GM12878 (cell line): ENCODE data around the gene ABCC3. TPM values are rescaled to one million over a fixed set of nuclear protein-coding genes. Genes with fewer than 3 reads are reported as not detected.

Source experiments
- ATF7 ChIP-seq: fragments of 450-650 bp; IDR thresholded peaks from 2 replicates; pipeline ENCODE4 v1.6.1; 2016; ENCODE audit warnings: low read depth, mild to moderate bottlenecking
- CBFB ChIP-seq: IDR thresholded peaks from 2 replicates; pipeline ENCODE4 v1.6.1; 2016; ENCODE audit warnings: antibody characterized with exemption, low read depth
- CEBPB ChIP-seq, 2 experiments: fragments of 150-350 bp in 1 of 2; IDR thresholded peaks; 2 replicates each; pipeline ENCODE4 v1.6.1; 2012 to 2014; ENCODE audit warnings: low read depth in 2 of 2, low read length in 2 of 2, borderline replicate concordance in 1 of 2, inconsistent platforms in 1 of 2
- CREB1 ChIP-seq: IDR thresholded peaks from 2 replicates; pipeline ENCODE4 v1.6.1; 2012; ENCODE audit warnings: low read depth, mild to moderate bottlenecking, inconsistent platforms
- EP300 ChIP-seq, 2 experiments: fragments of 150-350 bp in 1 of 2; IDR thresholded peaks; 2 replicates each; pipeline ENCODE4 v1.6.1; 2011 to 2012; ENCODE audit warnings: low read depth in 2 of 2, low read length in 2 of 2, borderline replicate concordance in 1 of 2, improper control_type of control experiment in 1 of 2, inconsistent platforms in 1 of 2; ENCODE audit not compliant: control insufficient read depth in 1 of 2
- IKZF1 ChIP-seq: fragments of 450-650 bp; conservative IDR thresholded peaks from 2 replicates; pipeline ENCODE4 v1.6.1; 2017; ENCODE audit warnings: antibody characterized with exemption, mild to moderate bottlenecking
- IKZF2 ChIP-seq, 2 experiments: fragments of 450-650 bp; IDR thresholded peaks; 2 replicates each; pipeline ENCODE4 v1.6.1; 2017; ENCODE audit warnings: mild to moderate bottlenecking in 2 of 2, moderate library complexity in 2 of 2
- IRF4 ChIP-seq: IDR thresholded peaks from 2 replicates; pipeline ENCODE4 v1.6.1; 2011; ENCODE audit warnings: low read depth, low read length
- MEF2A ChIP-seq: IDR thresholded peaks from 2 replicates; pipeline ENCODE4 v1.6.1; 2011; ENCODE audit warnings: low read depth, mild to moderate bottlenecking, low read length, moderate library complexity; ENCODE audit not compliant: insufficient read depth
- NFIC ChIP-seq: IDR thresholded peaks from 2 replicates; pipeline ENCODE4 v1.6.1; 2012; ENCODE audit warnings: low read depth, mild to moderate bottlenecking, inconsistent platforms, low read length, moderate library complexity
- PML ChIP-seq: IDR thresholded peaks from 2 replicates; pipeline ENCODE4 v1.6.1; 2012; ENCODE audit warnings: low read length, inconsistent platforms
- POLR2AphosphoS5 ChIP-seq: IDR thresholded peaks from 2 replicates; pipeline ENCODE4 v1.6.1; 2011; ENCODE audit warnings: mild to moderate bottlenecking, low read length, inconsistent platforms
- RAD21 ChIP-seq: IDR thresholded peaks from 2 replicates; pipeline ENCODE4 v1.6.1; 2011; ENCODE audit warnings: mild to moderate bottlenecking, low read depth, low read length, moderate library complexity; ENCODE audit not compliant: insufficient read depth
- RBBP5 ChIP-seq: fragments of 200-600 bp; sonication (generic); conservative IDR thresholded peaks from 2 replicates; pipeline ENCODE4 v1.6.1; 2016
- RELA ChIP-seq: fragments of 450-650 bp; IDR thresholded peaks from 2 replicates; pipeline ENCODE4 v1.8.0; 2014; ENCODE audit warnings: borderline replicate concordance; ENCODE audit not compliant: partially characterized antibody
- ZZZ3 ChIP-seq: IDR thresholded peaks from 2 replicates; pipeline ENCODE4 v1.6.1; 2011; ENCODE audit warnings: low read depth; ENCODE audit not compliant: control insufficient read depth, insufficient read length
- polyA plus RNA-seq, 11 experiments: library from polyadenylated mRNA; depleted of rRNA in 4 of 11; unstranded in 6 of 11; stranded (reverse) in 5 of 11; fragments of >200 nt; fragmentation: Nextera tagmentation in 4 of 11; fragmentation: Illumina TruSeq in 1 of 11; extraction: Ambion mirVana in 4 of 11; extraction: Trizol in 1 of 11; gene quantifications; 1 replicate in 1 of 11; 2 replicates in 10 of 11; pipeline versions ENCODE4 v1.2.1 to v1.2.3, GENCODE V29; 2011 to 2016; ENCODE audit warnings: inconsistent platforms in 2 of 11, missing spikeins in 2 of 11, low read depth in 1 of 11
- total RNA-seq, 4 experiments: library from RNA; depleted of rRNA in 3 of 4; stranded (reverse); fragments of >200 nt in 3 of 4; fragmentation: Illumina TruSeq in 1 of 4; extraction: Trizol in 1 of 4; gene quantifications; 2 replicates each; pipeline versions ENCODE4 v1.2.1 to v1.2.3, GENCODE V29; 2013 to 2021
- TF ChIP-seq, protein P1 (sequence below), 3 experiments: IDR thresholded peaks in 2 of 3; conservative IDR thresholded peaks in 1 of 3; 2 replicates each; pipeline ENCODE4 v1.5.1; 2011; ENCODE audit warnings: low read depth in 3 of 3, low read length in 3 of 3, mild to moderate bottlenecking in 3 of 3, control low read depth in 2 of 3, moderate library complexity in 2 of 3, inconsistent platforms in 1 of 3, mixed read lengths in 1 of 3; ENCODE audit not compliant: control insufficient read depth in 2 of 3, insufficient read depth in 1 of 3; ENCODE audit errors: extremely low read depth in 1 of 3
- TF ChIP-seq, protein P2 (sequence below): IDR thresholded peaks from 2 replicates; pipeline ENCODE4 v1.6.1; 2012; ENCODE audit warnings: low read depth, low read length, improper control_type of control experiment
- TF ChIP-seq, protein P3 (sequence below): IDR thresholded peaks from 2 replicates; pipeline ENCODE4 v1.6.1; 2011; ENCODE audit warnings: borderline replicate concordance, low read depth, mild to moderate bottlenecking, moderate library complexity, low read length; ENCODE audit not compliant: insufficient read depth, poor library complexity, severe bottlenecking
- TF ChIP-seq, protein P4 (sequence below): fragments of 450-650 bp; formaldehyde crosslinking; IDR thresholded peaks from 2 replicates; pipeline ENCODE4 v1.4.0; 2022; ENCODE audit warnings: mild to moderate bottlenecking, moderate library complexity

ABCC3 gene
- total and polyA plus RNA-seq, 10 of the 15 experiments (the other 5 are each of a cell fraction or from before 2014, with no cell fraction given): 0.21 to 2.3 (median 0.71) TPM; not detected in 6

DNA sequence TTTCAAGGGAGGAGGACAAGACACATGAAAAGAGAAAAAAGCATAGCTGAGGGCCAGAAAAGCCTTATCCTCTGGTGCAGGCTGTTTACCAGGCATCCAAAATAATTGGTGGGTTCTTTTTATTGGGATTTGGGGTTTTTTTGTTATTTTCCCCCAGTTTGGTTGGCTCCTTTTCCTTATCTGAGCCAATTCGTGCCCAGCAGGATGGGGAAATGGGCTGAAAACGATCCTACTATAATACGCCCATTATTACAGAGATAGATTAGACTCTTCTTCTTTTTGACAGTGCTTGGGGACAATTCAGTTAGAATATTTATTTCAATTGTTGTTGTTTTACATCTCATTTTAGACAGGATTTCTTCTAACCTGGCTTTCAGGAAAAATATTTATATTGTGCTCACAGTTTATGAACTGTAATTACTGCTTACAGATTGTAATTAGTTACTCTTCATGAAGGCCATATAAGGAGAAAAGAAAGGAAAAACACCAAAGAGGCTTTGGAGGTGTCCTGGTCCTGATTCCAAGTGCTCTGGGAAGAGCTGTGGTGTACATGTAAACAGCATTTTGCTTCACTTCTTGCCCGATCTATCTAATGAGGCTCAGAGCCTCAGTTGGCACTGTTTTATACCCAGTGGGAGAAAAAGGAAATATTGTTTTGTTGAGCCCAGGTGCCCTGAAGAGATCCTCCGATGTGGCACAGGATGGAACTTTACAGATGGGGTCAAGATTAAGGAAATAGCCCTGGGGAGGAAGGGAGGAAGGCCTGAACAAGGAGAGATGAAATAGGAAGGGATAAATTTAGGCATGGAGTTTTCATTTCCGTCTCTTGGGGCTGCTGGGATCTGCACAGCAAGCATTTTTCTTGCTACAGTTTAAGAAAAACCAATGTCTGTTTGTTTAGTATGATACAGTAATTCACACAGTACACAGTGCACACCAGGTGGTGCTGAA lies 73.6 kb downstream of the ABCC3 start (continued):
- TF ChIP-seq EP300 (IDR thresholded peaks at IDR 0.05; ENCODE audit: borderline replicate concordance in 1 of 2, control insufficient read depth in 1 of 2, low read depth in 2 of 2, low read length in 2 of 2) (no peak), RELA (no peak), ZZZ3 (no peak), NFIC (peak; percentile 55), POLR2AphosphoS5 (peak; percentile 40; the same call in 1 of the 2 replicates), IRF4 (no peak), CEBPB (IDR thresholded peaks at IDR 0.05; ENCODE audit: borderline replicate concordance in 1 of 2, low read depth in 2 of 2, low read length in 2 of 2) (no peak), RBBP5 (0 out of 2 replicates have a peak, but pooled peaks have one; percentile 3), RAD21 (no peak), MEF2A (no peak), PML (peak; percentile 18), CREB1 (peak; percentile 7; the same call in 1 of the 2 replicates), ATF7 (peak; percentile 81), IKZF1 (no peak), CBFB (0 out of 2 replicates have a peak, but pooled peaks have one; percentile 5), IKZF2 (IDR thresholded peaks at IDR 0.05) (peak in 1 of 2 experiments; percentile 26; a peak in 1 of 4 replicates)
- TF ChIP-seq, protein P1, sequence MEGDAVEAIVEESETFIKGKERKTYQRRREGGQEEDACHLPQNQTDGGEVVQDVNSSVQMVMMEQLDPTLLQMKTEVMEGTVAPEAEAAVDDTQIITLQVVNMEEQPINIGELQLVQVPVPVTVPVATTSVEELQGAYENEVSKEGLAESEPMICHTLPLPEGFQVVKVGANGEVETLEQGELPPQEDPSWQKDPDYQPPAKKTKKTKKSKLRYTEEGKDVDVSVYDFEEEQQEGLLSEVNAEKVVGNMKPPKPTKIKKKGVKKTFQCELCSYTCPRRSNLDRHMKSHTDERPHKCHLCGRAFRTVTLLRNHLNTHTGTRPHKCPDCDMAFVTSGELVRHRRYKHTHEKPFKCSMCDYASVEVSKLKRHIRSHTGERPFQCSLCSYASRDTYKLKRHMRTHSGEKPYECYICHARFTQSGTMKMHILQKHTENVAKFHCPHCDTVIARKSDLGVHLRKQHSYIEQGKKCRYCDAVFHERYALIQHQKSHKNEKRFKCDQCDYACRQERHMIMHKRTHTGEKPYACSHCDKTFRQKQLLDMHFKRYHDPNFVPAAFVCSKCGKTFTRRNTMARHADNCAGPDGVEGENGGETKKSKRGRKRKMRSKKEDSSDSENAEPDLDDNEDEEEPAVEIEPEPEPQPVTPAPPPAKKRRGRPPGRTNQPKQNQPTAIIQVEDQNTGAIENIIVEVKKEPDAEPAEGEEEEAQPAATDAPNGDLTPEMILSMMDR (IDR thresholded peaks at IDR 0.05 in 2 of 3, conservative IDR thresholded peaks at IDR 0.05 in 1 of 3; ENCODE audit: control insufficient read depth in 2 of 3, extremely low read depth in 1 of 3, insufficient read depth in 1 of 3, low read depth in 3 of 3, low read length in 3 of 3): peak in 1 of 3 experiments; percentile 8; a peak in 1 of 6 replicates
- TF ChIP-seq, protein P2, sequence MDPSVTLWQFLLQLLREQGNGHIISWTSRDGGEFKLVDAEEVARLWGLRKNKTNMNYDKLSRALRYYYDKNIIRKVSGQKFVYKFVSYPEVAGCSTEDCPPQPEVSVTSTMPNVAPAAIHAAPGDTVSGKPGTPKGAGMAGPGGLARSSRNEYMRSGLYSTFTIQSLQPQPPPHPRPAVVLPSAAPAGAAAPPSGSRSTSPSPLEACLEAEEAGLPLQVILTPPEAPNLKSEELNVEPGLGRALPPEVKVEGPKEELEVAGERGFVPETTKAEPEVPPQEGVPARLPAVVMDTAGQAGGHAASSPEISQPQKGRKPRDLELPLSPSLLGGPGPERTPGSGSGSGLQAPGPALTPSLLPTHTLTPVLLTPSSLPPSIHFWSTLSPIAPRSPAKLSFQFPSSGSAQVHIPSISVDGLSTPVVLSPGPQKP: no peak
- TF ChIP-seq, protein P3, sequence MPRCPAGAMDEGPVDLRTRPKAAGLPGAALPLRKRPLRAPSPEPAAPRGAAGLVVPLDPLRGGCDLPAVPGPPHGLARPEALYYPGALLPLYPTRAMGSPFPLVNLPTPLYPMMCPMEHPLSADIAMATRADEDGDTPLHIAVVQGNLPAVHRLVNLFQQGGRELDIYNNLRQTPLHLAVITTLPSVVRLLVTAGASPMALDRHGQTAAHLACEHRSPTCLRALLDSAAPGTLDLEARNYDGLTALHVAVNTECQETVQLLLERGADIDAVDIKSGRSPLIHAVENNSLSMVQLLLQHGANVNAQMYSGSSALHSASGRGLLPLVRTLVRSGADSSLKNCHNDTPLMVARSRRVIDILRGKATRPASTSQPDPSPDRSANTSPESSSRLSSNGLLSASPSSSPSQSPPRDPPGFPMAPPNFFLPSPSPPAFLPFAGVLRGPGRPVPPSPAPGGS: no peak
- TF ChIP-seq, protein P4, sequence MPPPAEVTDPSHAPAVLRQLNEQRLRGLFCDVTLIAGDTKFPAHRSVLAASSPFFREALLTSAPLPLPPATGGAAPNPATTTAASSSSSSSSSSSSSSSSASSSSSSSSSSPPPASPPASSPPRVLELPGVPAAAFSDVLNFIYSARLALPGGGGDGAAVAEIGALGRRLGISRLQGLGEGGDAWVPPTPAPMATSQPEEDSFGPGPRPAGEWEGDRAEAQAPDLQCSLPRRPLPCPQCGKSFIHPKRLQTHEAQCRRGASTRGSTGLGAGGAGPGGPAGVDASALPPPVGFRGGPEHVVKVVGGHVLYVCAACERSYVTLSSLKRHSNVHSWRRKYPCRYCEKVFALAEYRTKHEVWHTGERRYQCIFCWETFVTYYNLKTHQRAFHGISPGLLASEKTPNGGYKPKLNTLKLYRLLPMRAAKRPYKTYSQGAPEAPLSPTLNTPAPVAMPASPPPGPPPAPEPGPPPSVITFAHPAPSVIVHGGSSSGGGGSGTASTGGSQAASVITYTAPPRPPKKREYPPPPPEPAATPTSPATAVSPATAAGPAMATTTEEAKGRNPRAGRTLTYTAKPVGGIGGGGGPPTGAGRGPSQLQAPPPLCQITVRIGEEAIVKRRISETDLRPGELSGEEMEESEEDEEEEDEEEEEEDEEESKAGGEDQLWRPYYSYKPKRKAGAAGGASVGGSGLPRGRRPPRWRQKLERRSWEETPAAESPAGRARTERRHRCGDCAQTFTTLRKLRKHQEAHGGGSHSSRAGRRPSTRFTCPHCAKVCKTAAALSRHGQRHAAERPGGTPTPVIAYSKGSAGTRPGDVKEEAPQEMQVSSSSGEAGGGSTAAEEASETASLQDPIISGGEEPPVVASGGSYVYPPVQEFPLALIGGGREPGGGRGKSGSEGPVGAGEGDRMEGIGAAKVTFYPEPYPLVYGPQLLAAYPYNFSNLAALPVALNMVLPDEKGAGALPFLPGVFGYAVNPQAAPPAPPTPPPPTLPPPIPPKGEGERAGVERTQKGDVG (CRISPR knock-in tag): no peak
